HCT116 (cell line): Measurements from ENCODE around the gene MLH1. TPM values are rescaled to one million over a fixed set of nuclear protein-coding genes. Genes with fewer than 3 reads are reported as not detected.

Experiments used
- ATAC-seq: fragments of 200-7000 bp; cut with Tn5 transposase; 2 replicates; pipeline ENCODE4 v1.9.1; 2020; ENCODE audit warnings: mild to moderate bottlenecking, moderate library complexity
- BruUV-seq: library from RNA; stranded (reverse); fragments of 400-500 nt; replicated peaks from 2 replicates; lab custom pipeline; 2021; lab: Mats Ljungman, UMichigan
- CTCF ChIA-PET: fragments of 300-600 bp; sonication (Branson Sonifier 250); formaldehyde crosslinking; loops from one replicate; lab custom pipeline; 2021; ENCODE audit warnings: antibody characterized with exemption; lab: Charles Lee
- POLR2A ChIA-PET: fragments of 300-600, 350-600 bp; sonication (Branson Sonifier 250); formaldehyde crosslinking; loops from one replicate; lab custom pipeline; 2021; ENCODE audit warnings: antibody characterized with exemption; lab: Charles Lee
- RAD21 ChIA-PET, 2 experiments: fragments of 300-600 bp; sonication (Branson Sonifier 250); formaldehyde crosslinking; loops; one replicate each; lab custom pipeline; 2023; ENCODE audit warnings: low total read pairs in 2 of 2; ENCODE audit not compliant: uncharacterized antibody in 2 of 2, unreplicated experiment in 2 of 2, low non-redundant PET in 1 of 2; lab: Charles Lee
- DNase-seq: peaks from one replicate; pipeline ENCODE4 v3.0.0-alpha.2; 2010; ENCODE audit warnings: low read depth, low spot score
- H2AFZ ChIP-seq: fragments of 200-600 bp; shearing (Covaris generic), sonication (generic); 2 replicates; pipeline ENCODE4 v1.6.1; 2017; ENCODE audit warnings: low read depth, mixed run types, mixed read lengths, antibody characterized with exemption, low read length; ENCODE audit not compliant: poor library complexity, severe bottlenecking
- H3K27ac ChIP-seq: 2 replicates; pipeline ENCODE4 v1.5.1; 2012; ENCODE audit warnings: low read depth, low read length
- H3K27me3 ChIP-seq: fragments of 200-600 bp; sonication (generic); 2 replicates; pipeline ENCODE4 v1.6.1; 2016; ENCODE audit warnings: mixed run types, low read length, mixed read lengths; ENCODE audit not compliant: insufficient read depth
- H3K36me3 ChIP-seq, 2 experiments: fragments of 200-500 bp in 1 of 2; fragments of 200-600 bp in 1 of 2; sonication (Bioruptor generic) in 1 of 2; sonication (generic) in 1 of 2; 2 replicates each; pipeline versions ENCODE4 v1.5.1 to v1.6.1; 2014 to 2016; ENCODE audit warnings: low read length in 2 of 2, inconsistent platforms in 1 of 2, mixed read lengths in 1 of 2, mixed run types in 1 of 2; ENCODE audit not compliant: insufficient read depth in 2 of 2, control insufficient read depth in 1 of 2
- H3K4me1 ChIP-seq, 2 experiments: fragments of 200-600 bp in 1 of 2; sonication (generic) in 1 of 2; 2 replicates each; pipeline versions ENCODE4 v1.5.1 to v1.6.1; 2012 to 2017; ENCODE audit warnings: low read length in 2 of 2, inconsistent platforms in 1 of 2, mild to moderate bottlenecking in 1 of 2, mixed read lengths in 1 of 2, mixed run types in 1 of 2, moderate library complexity in 1 of 2; ENCODE audit not compliant: insufficient read depth in 2 of 2, control insufficient read depth in 1 of 2
- H3K4me2 ChIP-seq: fragments of 200-600 bp; sonication (generic); 2 replicates; pipeline ENCODE4 v1.6.1; 2017; ENCODE audit warnings: mixed run types, low read length, mixed read lengths
- H3K4me3 ChIP-seq, 2 experiments: fragments of 200-600 bp in 1 of 2; sonication (generic) in 1 of 2; replicated peaks in 1 of 2; 2 replicates each; pipeline ENCODE4 v1.5.1; 2011 to 2016; ENCODE audit warnings: low read length in 2 of 2, control low read depth in 1 of 2, low read depth in 1 of 2, mild to moderate bottlenecking in 1 of 2, mixed read lengths in 1 of 2, mixed run types in 1 of 2
- H3K79me2 ChIP-seq: fragments of 200-600 bp; sonication (generic); 2 replicates; pipeline ENCODE4 v1.6.1; 2017; ENCODE audit warnings: mild to moderate bottlenecking, mixed run types, low read length, moderate library complexity, mixed read lengths; ENCODE audit not compliant: insufficient read depth
- H3K9ac ChIP-seq: fragments of 200-600 bp; sonication (generic); 2 replicates; pipeline ENCODE4 v1.6.1; 2016; ENCODE audit warnings: low read length, mixed read lengths
- H3K9me2 ChIP-seq: fragments of 200-600 bp; sonication (generic), shearing (Covaris generic); 2 replicates; pipeline ENCODE4 v1.6.1; 2017; ENCODE audit warnings: mixed run types, mild to moderate bottlenecking, moderate library complexity; ENCODE audit not compliant: insufficient read depth
- H3K9me3 ChIP-seq, 2 experiments: fragments of 200-500 bp in 1 of 2; fragments of 200-600 bp in 1 of 2; sonication (Bioruptor generic) in 1 of 2; sonication (generic) in 1 of 2; 2 replicates each; pipeline ENCODE4 v1.6.1; 2014 to 2017; ENCODE audit warnings: low read length in 2 of 2, mixed read lengths in 2 of 2, inconsistent platforms in 1 of 2, low read depth in 1 of 2, mild to moderate bottlenecking in 1 of 2, mixed run types in 1 of 2, moderate library complexity in 1 of 2; ENCODE audit not compliant: control insufficient read depth in 1 of 2, insufficient read depth in 1 of 2
- H4K20me1 ChIP-seq: fragments of 200-600 bp; sonication (generic), shearing (Covaris generic); 2 replicates; pipeline ENCODE4 v1.6.1; 2017; ENCODE audit warnings: mixed run types, mild to moderate bottlenecking, moderate library complexity; ENCODE audit not compliant: insufficient read depth
- CEBPB ChIP-seq: IDR thresholded peaks from 2 replicates; pipeline ENCODE4 v1.6.1; 2012; ENCODE audit warnings: low read depth
- EZH2 ChIP-seq: fragments of 200-600 bp; sonication (generic); IDR thresholded peaks from 2 replicates; pipeline ENCODE4 v1.6.1; 2017; ENCODE audit warnings: antibody characterized with exemption, mixed run types
- JUND ChIP-seq: IDR thresholded peaks from 2 replicates; pipeline ENCODE4 v1.6.1; 2012
- POLR2A ChIP-seq: IDR thresholded peaks from 2 replicates; pipeline ENCODE4 v1.7.0; 2011; ENCODE audit warnings: borderline replicate concordance; ENCODE audit not compliant: insufficient read depth, insufficient read length; ENCODE audit errors: extremely low read depth
- POLR2AphosphoS5 ChIP-seq: IDR thresholded peaks from 2 replicates; pipeline ENCODE4 v1.6.1; 2011; ENCODE audit warnings: mild to moderate bottlenecking, low read depth, low read length, moderate library complexity
- SP1 ChIP-seq: IDR thresholded peaks from 2 replicates; pipeline ENCODE4 v1.6.1; 2012; ENCODE audit warnings: low read depth
- TCF7L2 ChIP-seq: IDR thresholded peaks from 2 replicates; pipeline ENCODE4 v1.7.0; 2011; ENCODE audit warnings: borderline replicate concordance, inconsistent platforms; ENCODE audit not compliant: insufficient read depth, insufficient read length; ENCODE audit errors: extremely low read depth
- YY1 ChIP-seq: IDR thresholded peaks from 2 replicates; pipeline ENCODE4 v1.6.1; 2011; ENCODE audit warnings: low read length, low read depth, moderate library complexity, mild to moderate bottlenecking; ENCODE audit not compliant: insufficient replicate concordance; ENCODE audit errors: extremely low read depth
- ZFX ChIP-seq: fragments of 450-650 bp; IDR thresholded peaks from 2 replicates; pipeline ENCODE4 v1.6.1; 2017
- ZNF274 ChIP-seq: fragments of 200-500 bp; sonication (Bioruptor generic); IDR thresholded peaks from 2 replicates; pipeline ENCODE4 v1.6.1; 2014; ENCODE audit warnings: mild to moderate bottlenecking, low read depth, low read length, inconsistent platforms
- intact Hi-C: fragments of 100-400 bp; cut with micrococcal nuclease; formaldehyde crosslinking; loops from 2 replicates; pipeline ENCODE4 v1.10.0; 2022
- total RNA-seq: library from RNA; stranded (reverse); gene quantifications from one replicate; pipeline ENCODE4 v1.2.1, GENCODE V29; 2021; ENCODE audit not compliant: unreplicated experiment
- TF ChIP-seq, protein P1 (sequence below): IDR thresholded peaks from 2 replicates; pipeline ENCODE4 v1.6.1; 2012; ENCODE audit warnings: low read depth
- TF ChIP-seq, protein P2 (sequence below): IDR thresholded peaks from 2 replicates; pipeline ENCODE4 v1.6.1; 2012
- TF ChIP-seq, protein P3 (sequence below), 3 experiments: fragments of 200-600 bp in 1 of 3; sonication (generic) in 1 of 3; IDR thresholded peaks in 2 of 3; conservative IDR thresholded peaks in 1 of 3; 2 replicates each; pipeline ENCODE4 v1.5.1; 2012 to 2017; ENCODE audit warnings: low read depth in 2 of 3, low read length in 2 of 3, antibody characterized with exemption in 1 of 3, borderline replicate concordance in 1 of 3, control low read depth in 1 of 3, mild to moderate bottlenecking in 1 of 3, mixed read lengths in 1 of 3, mixed run types in 1 of 3, moderate library complexity in 1 of 3; ENCODE audit not compliant: insufficient read depth in 1 of 3
- TF ChIP-seq, protein P4 (sequence below): IDR thresholded peaks from 2 replicates; pipeline ENCODE4 v1.6.1; 2012

Gene MLH1
- total RNA-seq, 1 experiment from 2014 or later: 9.6 TPM

DNA sequence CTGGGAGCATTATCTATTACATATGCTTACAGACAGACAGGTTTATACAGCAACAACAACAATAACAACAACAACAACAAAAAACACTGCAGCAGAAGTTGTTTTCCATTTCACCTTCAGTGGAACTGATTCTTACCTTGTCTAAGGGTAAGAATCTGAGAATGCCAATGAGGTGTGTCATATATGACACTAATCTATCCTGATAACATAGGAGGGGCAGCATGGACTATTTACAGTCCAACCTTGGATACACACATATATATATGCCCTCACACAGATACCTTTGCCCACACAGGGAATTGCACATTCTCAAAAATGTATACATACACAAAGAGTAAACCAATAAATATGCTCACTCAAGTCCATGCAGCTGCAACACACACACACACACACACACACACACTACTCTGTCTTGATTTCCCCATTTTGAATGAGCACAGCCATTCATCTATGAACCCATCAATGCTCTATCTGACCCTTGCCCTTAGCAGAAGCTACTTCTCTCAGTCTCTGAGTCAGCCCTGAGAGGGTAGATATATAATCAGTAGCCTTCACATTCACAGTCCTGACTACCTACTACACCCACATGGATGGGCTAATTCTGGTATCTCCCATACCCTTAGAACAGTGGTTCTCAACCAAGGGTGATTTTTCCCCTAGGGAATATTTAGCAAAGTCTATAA is 38.7 kb upstream of the MLH1 start:
- no peak overlapping the region for H3K4me2 ChIP-seq
- intact Hi-C loops: loop anchor here (5.0 to 10.0 kb wide), 2 partner anchors 140 to 212 kb away; no protein-coding TSS in a partner anchor
- no peaks in the 10 kb centered on the region for H3K27me3 ChIP-seq
- ChIA-PET POLR2A (no interaction called here), CTCF (no interaction called here), RAD21 (no interaction called here)
- no peak overlapping the region for H3K27ac ChIP-seq
- H4K20me1 ChIP-seq: no peaks in the 10 kb centered on the region
- no peak overlapping the region for H3K4me3 ChIP-seq
- DNase-seq (no peak), ATAC-seq (no peak)
- no TSS peak for BruUV-seq
- H3K4me1 ChIP-seq: peaks cover 0 to 8% of the 10 kb centered on the region in 2 experiments; a peak in 2 of 4 replicates
- no peaks in the 10 kb centered on the region for H3K79me2 ChIP-seq
- TF ChIP-seq TCF7L2: no peak
- TF ChIP-seq, protein P1, sequence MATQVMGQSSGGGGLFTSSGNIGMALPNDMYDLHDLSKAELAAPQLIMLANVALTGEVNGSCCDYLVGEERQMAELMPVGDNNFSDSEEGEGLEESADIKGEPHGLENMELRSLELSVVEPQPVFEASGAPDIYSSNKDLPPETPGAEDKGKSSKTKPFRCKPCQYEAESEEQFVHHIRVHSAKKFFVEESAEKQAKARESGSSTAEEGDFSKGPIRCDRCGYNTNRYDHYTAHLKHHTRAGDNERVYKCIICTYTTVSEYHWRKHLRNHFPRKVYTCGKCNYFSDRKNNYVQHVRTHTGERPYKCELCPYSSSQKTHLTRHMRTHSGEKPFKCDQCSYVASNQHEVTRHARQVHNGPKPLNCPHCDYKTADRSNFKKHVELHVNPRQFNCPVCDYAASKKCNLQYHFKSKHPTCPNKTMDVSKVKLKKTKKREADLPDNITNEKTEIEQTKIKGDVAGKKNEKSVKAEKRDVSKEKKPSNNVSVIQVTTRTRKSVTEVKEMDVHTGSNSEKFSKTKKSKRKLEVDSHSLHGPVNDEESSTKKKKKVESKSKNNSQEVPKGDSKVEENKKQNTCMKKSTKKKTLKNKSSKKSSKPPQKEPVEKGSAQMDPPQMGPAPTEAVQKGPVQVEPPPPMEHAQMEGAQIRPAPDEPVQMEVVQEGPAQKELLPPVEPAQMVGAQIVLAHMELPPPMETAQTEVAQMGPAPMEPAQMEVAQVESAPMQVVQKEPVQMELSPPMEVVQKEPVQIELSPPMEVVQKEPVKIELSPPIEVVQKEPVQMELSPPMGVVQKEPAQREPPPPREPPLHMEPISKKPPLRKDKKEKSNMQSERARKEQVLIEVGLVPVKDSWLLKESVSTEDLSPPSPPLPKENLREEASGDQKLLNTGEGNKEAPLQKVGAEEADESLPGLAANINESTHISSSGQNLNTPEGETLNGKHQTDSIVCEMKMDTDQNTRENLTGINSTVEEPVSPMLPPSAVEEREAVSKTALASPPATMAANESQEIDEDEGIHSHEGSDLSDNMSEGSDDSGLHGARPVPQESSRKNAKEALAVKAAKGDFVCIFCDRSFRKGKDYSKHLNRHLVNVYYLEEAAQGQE: no peak
- TF ChIP-seq EZH2: no peak
- TF ChIP-seq CEBPB: no peak
- TF ChIP-seq, protein P2, sequence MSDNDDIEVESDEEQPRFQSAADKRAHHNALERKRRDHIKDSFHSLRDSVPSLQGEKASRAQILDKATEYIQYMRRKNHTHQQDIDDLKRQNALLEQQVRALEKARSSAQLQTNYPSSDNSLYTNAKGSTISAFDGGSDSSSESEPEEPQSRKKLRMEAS: no peak
- TF ChIP-seq SP1: no peak
- no peak for TF ChIP-seq POLR2AphosphoS5
- no peak for TF ChIP-seq ZNF274
- TF ChIP-seq JUND: no peak
- no peak for TF ChIP-seq YY1
- TF ChIP-seq, protein P3, sequence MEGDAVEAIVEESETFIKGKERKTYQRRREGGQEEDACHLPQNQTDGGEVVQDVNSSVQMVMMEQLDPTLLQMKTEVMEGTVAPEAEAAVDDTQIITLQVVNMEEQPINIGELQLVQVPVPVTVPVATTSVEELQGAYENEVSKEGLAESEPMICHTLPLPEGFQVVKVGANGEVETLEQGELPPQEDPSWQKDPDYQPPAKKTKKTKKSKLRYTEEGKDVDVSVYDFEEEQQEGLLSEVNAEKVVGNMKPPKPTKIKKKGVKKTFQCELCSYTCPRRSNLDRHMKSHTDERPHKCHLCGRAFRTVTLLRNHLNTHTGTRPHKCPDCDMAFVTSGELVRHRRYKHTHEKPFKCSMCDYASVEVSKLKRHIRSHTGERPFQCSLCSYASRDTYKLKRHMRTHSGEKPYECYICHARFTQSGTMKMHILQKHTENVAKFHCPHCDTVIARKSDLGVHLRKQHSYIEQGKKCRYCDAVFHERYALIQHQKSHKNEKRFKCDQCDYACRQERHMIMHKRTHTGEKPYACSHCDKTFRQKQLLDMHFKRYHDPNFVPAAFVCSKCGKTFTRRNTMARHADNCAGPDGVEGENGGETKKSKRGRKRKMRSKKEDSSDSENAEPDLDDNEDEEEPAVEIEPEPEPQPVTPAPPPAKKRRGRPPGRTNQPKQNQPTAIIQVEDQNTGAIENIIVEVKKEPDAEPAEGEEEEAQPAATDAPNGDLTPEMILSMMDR (IDR thresholded peaks at IDR 0.05 in 2 of 3, conservative IDR thresholded peaks at IDR 0.05 in 1 of 3; ENCODE audit: borderline replicate concordance in 1 of 3, insufficient read depth in 1 of 3, low read depth in 2 of 3, low read length in 2 of 3): no peak
- TF ChIP-seq ZFX: no peak
- TF ChIP-seq, protein P4, sequence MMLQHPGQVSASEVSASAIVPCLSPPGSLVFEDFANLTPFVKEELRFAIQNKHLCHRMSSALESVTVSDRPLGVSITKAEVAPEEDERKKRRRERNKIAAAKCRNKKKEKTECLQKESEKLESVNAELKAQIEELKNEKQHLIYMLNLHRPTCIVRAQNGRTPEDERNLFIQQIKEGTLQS: no peak
- no peak for TF ChIP-seq POLR2A
- no peaks in the 10 kb centered on the region for H3K36me3 ChIP-seq
- no peaks in the 10 kb centered on the region for H3K9me2 ChIP-seq
- H3K9me3 ChIP-seq: no peaks in the 10 kb centered on the region
- no peak overlapping the region for H3K9ac ChIP-seq
- H2AFZ ChIP-seq: no peak overlapping the region
